Measurements from ENCODE around the gene NADK.

NADK gene

GRCh38 chr1:1804301-1804700 lies 26.0 kb upstream of the NADK start:
- Histone ChIP-seq H3K9me3 (ENCODE audit: control insufficient read depth in 2 of 2, low read length in 2 of 2) (no peaks in the 10 kb centered on the region), H3K9ac (ENCODE audit: low read length in 2 of 2) (no peak overlapping the region), H3K4me1 (ENCODE audit: control insufficient read depth, insufficient read depth, low read length) (no peaks in the 10 kb centered on the region), H3K4me3 (ENCODE audit: low read length in 2 of 2) (no peak overlapping the region), H3K27ac (ENCODE audit: low read length) (no peak overlapping the region), H3K36me3 (ENCODE audit: control insufficient read depth in 2 of 2, insufficient read depth in 2 of 2, low read length in 2 of 2) (peaks cover 20 to 21% of the 10 kb centered on the region in 2 donors), H3K27me3 (ENCODE audit: control insufficient read depth in 1 of 2, insufficient read depth in 2 of 2, low read length in 2 of 2) (no peaks in the 10 kb centered on the region)

GRCh38 chr1:1802871-1803270 lies 24.6 kb upstream of the NADK start:
- Histone ChIP-seq H3K27ac (ENCODE audit: low read length) (no peak overlapping the region), H3K4me3 (ENCODE audit: low read length in 2 of 2) (no peak overlapping the region), H3K27me3 (ENCODE audit: control insufficient read depth in 1 of 2, insufficient read depth in 2 of 2, low read length in 2 of 2) (no peaks in the 10 kb centered on the region), H3K9me3 (ENCODE audit: control insufficient read depth in 2 of 2, low read length in 2 of 2) (no peaks in the 10 kb centered on the region), H3K9ac (ENCODE audit: low read length in 2 of 2) (no peak overlapping the region), H3K36me3 (ENCODE audit: control insufficient read depth in 2 of 2, insufficient read depth in 2 of 2, low read length in 2 of 2) (peaks cover 24 to 26% of the 10 kb centered on the region in 2 donors), H3K4me1 (ENCODE audit: control insufficient read depth, insufficient read depth, low read length) (no peaks in the 10 kb centered on the region)

GRCh38 chr1:1799716-1800115 lies 21.4 kb upstream of the NADK start:
- no peak overlapping the region for H3K9ac ChIP-seq (ENCODE audit: low read length in 2 of 2)
- no peaks in the 10 kb centered on the region for H3K4me1 ChIP-seq (ENCODE audit: control insufficient read depth, insufficient read depth, low read length)
- H3K27ac ChIP-seq (ENCODE audit: low read length), result no peak overlapping the region
- no peaks in the 10 kb centered on the region for H3K9me3 ChIP-seq (ENCODE audit: control insufficient read depth in 2 of 2, low read length in 2 of 2)
- H3K4me3 ChIP-seq (ENCODE audit: low read length in 2 of 2), result no peak overlapping the region
- no peaks in the 10 kb centered on the region for H3K27me3 ChIP-seq (ENCODE audit: control insufficient read depth in 1 of 2, insufficient read depth in 2 of 2, low read length in 2 of 2)
- peaks cover 26 to 31% of the 10 kb centered on the region in 2 donors for H3K36me3 ChIP-seq (ENCODE audit: control insufficient read depth in 2 of 2, insufficient read depth in 2 of 2, low read length in 2 of 2)

GRCh38 chr1:1797731-1798341 lies 19.6 kb upstream of the NADK start:
- Histone ChIP-seq H3K9me3 (ENCODE audit: control insufficient read depth in 2 of 2, low read length in 2 of 2) (no peaks in the 10 kb centered on the region), H3K27me3 (ENCODE audit: control insufficient read depth in 1 of 2, insufficient read depth in 2 of 2, low read length in 2 of 2) (no peaks in the 10 kb centered on the region), H3K9ac (ENCODE audit: low read length in 2 of 2) (no peak overlapping the region), H3K36me3 (ENCODE audit: control insufficient read depth in 2 of 2, insufficient read depth in 2 of 2, low read length in 2 of 2) (peaks cover 33 to 37% of the 10 kb centered on the region in 2 donors), H3K27ac (ENCODE audit: low read length) (no peak overlapping the region), H3K4me1 (ENCODE audit: control insufficient read depth, insufficient read depth, low read length) (no peaks in the 10 kb centered on the region), H3K4me3 (ENCODE audit: low read length in 2 of 2) (no peak overlapping the region)

GRCh38 chr1:1796466-1796865 lies 18.2 kb upstream of the NADK start:
- peaks cover 36 to 41% of the 10 kb centered on the region in 2 donors for H3K36me3 ChIP-seq (ENCODE audit: control insufficient read depth in 2 of 2, insufficient read depth in 2 of 2, low read length in 2 of 2)
- no peak overlapping the region for H3K9ac ChIP-seq (ENCODE audit: low read length in 2 of 2)
- H3K9me3 ChIP-seq (ENCODE audit: control insufficient read depth in 2 of 2, low read length in 2 of 2), result no peaks in the 10 kb centered on the region
- H3K4me3 ChIP-seq (ENCODE audit: low read length in 2 of 2), result no peak overlapping the region
- H3K27me3 ChIP-seq (ENCODE audit: control insufficient read depth in 1 of 2, insufficient read depth in 2 of 2, low read length in 2 of 2), result no peaks in the 10 kb centered on the region
- H3K27ac ChIP-seq (ENCODE audit: low read length), result no peak overlapping the region
- H3K4me1 ChIP-seq (ENCODE audit: control insufficient read depth, insufficient read depth, low read length), result no peaks in the 10 kb centered on the region

- Histone ChIP-seq H3K9ac (ENCODE audit: low read length in 2 of 2) (no peak overlapping the region), H3K36me3 (ENCODE audit: control insufficient read depth in 2 of 2, insufficient read depth in 2 of 2, low read length in 2 of 2) (peaks cover 48 to 52% of the 10 kb centered on the region in 2 donors), H3K4me3 (ENCODE audit: low read length in 2 of 2) (no peak overlapping the region), H3K9me3 (ENCODE audit: control insufficient read depth in 2 of 2, low read length in 2 of 2) (no peaks in the 10 kb centered on the region), H3K27ac (ENCODE audit: low read length) (no peak overlapping the region), H3K4me1 (ENCODE audit: control insufficient read depth, insufficient read depth, low read length) (no peaks in the 10 kb centered on the region), H3K27me3 (ENCODE audit: control insufficient read depth in 1 of 2, insufficient read depth in 2 of 2, low read length in 2 of 2) (no peaks in the 10 kb centered on the region)
These were observed 16.7 kb upstream of the NADK start for GRCh38 chr1:1794999-1795398.

- H3K4me3 ChIP-seq (ENCODE audit: low read length in 2 of 2), result no peak overlapping the region
- peaks cover 58 to 61% of the 10 kb centered on the region in 2 donors for H3K36me3 ChIP-seq (ENCODE audit: control insufficient read depth in 2 of 2, insufficient read depth in 2 of 2, low read length in 2 of 2)
- no peak overlapping the region for H3K9ac ChIP-seq (ENCODE audit: low read length in 2 of 2)
- H3K27ac ChIP-seq (ENCODE audit: low read length), result no peak overlapping the region
- no peaks in the 10 kb centered on the region for H3K27me3 ChIP-seq (ENCODE audit: control insufficient read depth in 1 of 2, insufficient read depth in 2 of 2, low read length in 2 of 2)
- H3K9me3 ChIP-seq (ENCODE audit: control insufficient read depth in 2 of 2, low read length in 2 of 2), result no peaks in the 10 kb centered on the region
- no peaks in the 10 kb centered on the region for H3K4me1 ChIP-seq (ENCODE audit: control insufficient read depth, insufficient read depth, low read length)
These were observed 15.4 kb upstream of the NADK start for GRCh38 chr1:1793481-1794244.

GRCh38 chr1:1788646-1789431 lies 10.6 kb upstream of the NADK start:
- no peak overlapping the region for H3K9ac ChIP-seq (ENCODE audit: low read length in 2 of 2)

GRCh38 chr1:1788136-1788535 lies 9.9 kb upstream of the NADK start:
- no peak overlapping the region for H3K27ac ChIP-seq (ENCODE audit: low read length)
- no peak overlapping the region for H3K4me3 ChIP-seq (ENCODE audit: low read length in 2 of 2)
- no peaks in the 10 kb centered on the region for H3K4me1 ChIP-seq (ENCODE audit: control insufficient read depth, insufficient read depth, low read length)
- no peak overlapping the region for H3K9ac ChIP-seq (ENCODE audit: low read length in 2 of 2)
- no peaks in the 10 kb centered on the region for H3K9me3 ChIP-seq (ENCODE audit: control insufficient read depth in 2 of 2, low read length in 2 of 2)
- H3K27me3 ChIP-seq (ENCODE audit: control insufficient read depth in 1 of 2, insufficient read depth in 2 of 2, low read length in 2 of 2), result no peaks in the 10 kb centered on the region
- peaks cover 59 to 67% of the 10 kb centered on the region in 2 donors for H3K36me3 ChIP-seq (ENCODE audit: control insufficient read depth in 2 of 2, insufficient read depth in 2 of 2, low read length in 2 of 2)

More at GRCh38 chr1:1788646-1789431, 10.6 kb upstream of the NADK start:
- no peak overlapping the region for H3K4me3 ChIP-seq (ENCODE audit: low read length in 2 of 2)
- no peaks in the 10 kb centered on the region for H3K9me3 ChIP-seq (ENCODE audit: control insufficient read depth in 2 of 2, low read length in 2 of 2)
- H3K27ac ChIP-seq (ENCODE audit: low read length), result no peak overlapping the region
- H3K36me3 ChIP-seq (ENCODE audit: control insufficient read depth in 2 of 2, insufficient read depth in 2 of 2, low read length in 2 of 2), result peaks cover 66 to 74% of the 10 kb centered on the region in 2 donors
- H3K4me1 ChIP-seq (ENCODE audit: control insufficient read depth, insufficient read depth, low read length), result no peaks in the 10 kb centered on the region
- H3K27me3 ChIP-seq (ENCODE audit: control insufficient read depth in 1 of 2, insufficient read depth in 2 of 2, low read length in 2 of 2), result no peaks in the 10 kb centered on the region

GRCh38 chr1:1786836-1787605 lies 8.8 kb upstream of the NADK start:
- H3K27me3 ChIP-seq (ENCODE audit: control insufficient read depth in 1 of 2, insufficient read depth in 2 of 2, low read length in 2 of 2), result no peaks in the 10 kb centered on the region
- H3K9ac ChIP-seq (ENCODE audit: low read length in 2 of 2), result no peak overlapping the region
- no peaks in the 10 kb centered on the region for H3K9me3 ChIP-seq (ENCODE audit: control insufficient read depth in 2 of 2, low read length in 2 of 2)
- no peak overlapping the region for H3K4me3 ChIP-seq (ENCODE audit: low read length in 2 of 2)
- H3K36me3 ChIP-seq (ENCODE audit: control insufficient read depth in 2 of 2, insufficient read depth in 2 of 2, low read length in 2 of 2), result peaks cover 56 to 61% of the 10 kb centered on the region in 2 donors
- no peak overlapping the region for H3K27ac ChIP-seq (ENCODE audit: low read length)
- peaks cover 9% of the 10 kb centered on the region for H3K4me1 ChIP-seq (ENCODE audit: control insufficient read depth, insufficient read depth, low read length)
